Epithelial cell of proximal tubule (primary cell): ENCODE measurements around the gene NINL. TPM values are rescaled to one million over a fixed set of nuclear protein-coding genes. Genes with fewer than 3 reads are reported as not detected.

Experiments used
- DNase-seq: peaks from one replicate; pipeline ENCODE4 v3.0.0-alpha.2; 2011; ENCODE audit warnings: low read depth
- H3K4me3 ChIP-seq: 2 replicates; pipeline ENCODE4 v1.5.1; 2011; ENCODE audit warnings: low read depth, mild to moderate bottlenecking, low read length
- CTCF ChIP-seq: conservative IDR thresholded peaks from 2 replicates; pipeline ENCODE4 v1.5.1; 2012; ENCODE audit warnings: low read depth, mild to moderate bottlenecking, low read length
- total RNA-seq: library from RNA; depleted of rRNA; stranded (reverse); fragments of >200 nt; gene quantifications from 2 replicates; pipeline ENCODE4 v1.2.3, GENCODE V29; 2015

NINL gene
- total RNA-seq, 1 donor from 2014 or later, result 13.5 TPM

DNA sequence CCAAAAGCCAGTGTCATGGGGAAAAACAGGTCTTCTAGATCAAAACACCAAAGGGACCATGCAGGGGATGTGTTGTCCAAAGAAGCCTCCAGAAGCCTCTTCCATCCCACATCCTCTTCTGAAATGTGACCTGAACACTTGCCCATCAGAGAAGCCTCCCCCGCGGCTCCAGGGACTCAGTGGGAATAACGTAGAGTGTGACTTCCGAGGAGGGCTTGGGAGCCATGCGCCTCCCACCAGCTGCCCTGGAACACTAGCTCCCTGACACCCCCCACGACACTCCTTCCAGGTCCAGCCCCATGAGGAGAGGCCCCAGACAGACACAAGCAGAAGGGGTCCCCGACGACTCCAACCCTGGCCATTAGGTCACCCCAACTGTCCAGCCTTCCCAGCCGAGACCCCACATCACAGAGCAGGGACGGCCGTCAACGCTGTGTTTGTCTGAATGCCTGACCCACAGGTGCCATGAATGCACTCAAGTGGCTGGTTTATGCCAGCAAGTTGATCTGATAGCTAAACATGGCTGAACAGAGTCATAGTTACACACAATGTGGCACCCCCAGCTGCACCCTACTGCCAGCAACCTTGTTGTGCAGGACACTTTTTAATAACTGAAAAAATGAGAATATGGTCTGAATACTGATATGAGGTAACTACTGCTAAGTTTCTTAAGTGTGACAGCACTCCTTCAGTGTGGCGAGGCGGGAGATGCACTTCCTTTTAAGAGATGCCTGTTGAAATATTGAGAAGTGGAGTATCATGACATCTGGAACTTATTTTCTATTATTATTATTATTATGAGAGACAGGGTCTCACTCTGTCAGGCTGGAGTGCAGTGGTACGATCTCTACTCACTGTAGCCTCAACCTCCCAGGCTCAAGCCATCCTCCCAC, 119.8 kb downstream of the NINL start:
- TF ChIP-seq CTCF, result no peak
- DNase-seq, result no peak
- H3K4me3 ChIP-seq, result no peak overlapping the region

- no peak for TF ChIP-seq CTCF
- no peak overlapping the region for H3K4me3 ChIP-seq
- DNase-seq, result no peak
Measured at GRCh38 chr20:25464501-25465242, 120.7 kb downstream of the NINL start.

DNA sequence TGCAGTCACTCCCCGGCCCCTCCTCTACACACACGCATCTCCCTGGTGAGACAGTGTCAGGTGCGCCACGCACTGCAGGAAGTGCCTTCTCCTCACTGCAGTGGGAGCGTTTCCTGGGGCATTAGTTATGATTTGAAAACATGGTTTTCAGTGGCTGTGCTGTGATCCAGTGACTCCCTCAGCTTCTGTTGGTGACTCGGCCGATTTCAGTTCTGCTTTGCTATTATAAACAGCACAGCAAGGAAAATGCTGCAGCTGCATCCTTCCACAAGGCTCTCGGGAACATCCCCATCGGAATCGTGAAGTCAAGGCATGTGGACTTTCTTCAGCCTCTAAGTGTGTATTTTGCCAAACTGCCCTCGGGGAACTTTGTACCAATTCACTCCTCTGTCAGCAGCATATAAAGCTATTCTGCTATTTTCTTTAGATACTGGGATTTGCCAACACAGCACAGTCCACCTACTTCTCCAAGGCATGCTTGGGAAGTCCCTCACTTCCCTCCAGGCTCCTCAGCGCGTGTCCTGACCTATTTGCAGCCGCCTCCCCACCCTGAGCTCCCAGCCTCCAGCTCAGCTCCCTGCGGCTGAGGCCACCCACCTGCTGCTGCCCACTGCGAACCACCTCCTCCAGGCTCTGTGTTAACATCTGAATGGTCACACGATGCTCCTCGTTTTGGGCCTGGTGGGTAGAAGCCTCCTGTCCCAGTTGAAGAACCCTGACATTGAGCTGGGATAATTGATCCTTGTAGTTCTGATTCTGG, 123.4 kb downstream of the NINL start:
- no peak for DNase-seq
- H3K4me3 ChIP-seq, result no peak overlapping the region
- TF ChIP-seq CTCF, result no peak

- no peak for DNase-seq
- no peak for TF ChIP-seq CTCF
- H3K4me3 ChIP-seq, result no peak overlapping the region
Measured at GRCh38 chr20:25461281-25461650, 124.1 kb downstream of the NINL start.

GRCh38 chr20:25460566-25461280, 124.6 kb downstream of the NINL start:
- TF ChIP-seq CTCF, result no peak
- no peak overlapping the region for H3K4me3 ChIP-seq
- no peak for DNase-seq

GRCh38 chr20:25459916-25460535, 125.3 kb downstream of the NINL start:
- no peak for TF ChIP-seq CTCF
- DNase-seq, result no peak
- no peak overlapping the region for H3K4me3 ChIP-seq
